OCI-LY1 (cell line): Measurements from ENCODE around the gene MACROD1.

Experiments used
- EZH2 ChIP-seq: fragments of 200-600 bp; sonication (generic), shearing (Covaris generic); IDR thresholded peaks from 2 replicates; pipeline ENCODE4 v1.8.0; 2017; ENCODE audit warnings: borderline replicate concordance, mixed run types, mild to moderate bottlenecking, antibody characterized with exemption, low read length, moderate library complexity, mixed read lengths
- TF ChIP-seq, protein P1 (sequence below): fragments of 200-600 bp; sonication (generic), shearing (Covaris generic); IDR thresholded peaks from 2 replicates; pipeline ENCODE4 v1.5.1; 2017; ENCODE audit warnings: mild to moderate bottlenecking, antibody characterized with exemption, low read length, moderate library complexity, mixed read lengths

DNA sequence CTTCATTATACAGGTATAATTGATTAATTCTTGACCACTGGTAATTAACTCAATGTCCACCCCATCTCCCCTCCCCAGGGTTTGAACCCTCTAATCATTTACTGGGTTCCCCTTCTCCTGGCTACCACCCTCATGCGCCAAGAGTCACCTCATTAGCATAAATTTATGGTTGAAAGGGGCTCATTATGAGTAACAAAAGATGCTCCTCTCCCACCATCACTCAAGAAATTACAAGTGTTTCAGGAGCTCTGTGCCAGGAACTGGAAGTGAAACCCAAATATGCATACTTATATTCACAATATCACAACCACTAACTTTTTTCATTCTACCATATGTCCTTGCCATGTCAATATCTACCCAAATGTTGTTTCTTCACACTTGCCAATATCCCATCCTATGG lies 12.3 kb upstream of the MACROD1 start:
- TF ChIP-seq, protein P1, sequence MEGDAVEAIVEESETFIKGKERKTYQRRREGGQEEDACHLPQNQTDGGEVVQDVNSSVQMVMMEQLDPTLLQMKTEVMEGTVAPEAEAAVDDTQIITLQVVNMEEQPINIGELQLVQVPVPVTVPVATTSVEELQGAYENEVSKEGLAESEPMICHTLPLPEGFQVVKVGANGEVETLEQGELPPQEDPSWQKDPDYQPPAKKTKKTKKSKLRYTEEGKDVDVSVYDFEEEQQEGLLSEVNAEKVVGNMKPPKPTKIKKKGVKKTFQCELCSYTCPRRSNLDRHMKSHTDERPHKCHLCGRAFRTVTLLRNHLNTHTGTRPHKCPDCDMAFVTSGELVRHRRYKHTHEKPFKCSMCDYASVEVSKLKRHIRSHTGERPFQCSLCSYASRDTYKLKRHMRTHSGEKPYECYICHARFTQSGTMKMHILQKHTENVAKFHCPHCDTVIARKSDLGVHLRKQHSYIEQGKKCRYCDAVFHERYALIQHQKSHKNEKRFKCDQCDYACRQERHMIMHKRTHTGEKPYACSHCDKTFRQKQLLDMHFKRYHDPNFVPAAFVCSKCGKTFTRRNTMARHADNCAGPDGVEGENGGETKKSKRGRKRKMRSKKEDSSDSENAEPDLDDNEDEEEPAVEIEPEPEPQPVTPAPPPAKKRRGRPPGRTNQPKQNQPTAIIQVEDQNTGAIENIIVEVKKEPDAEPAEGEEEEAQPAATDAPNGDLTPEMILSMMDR = no peak
- no peak for TF ChIP-seq EZH2
